ENCODE measurements around the gene SBNO2. TPM values are rescaled to one million over a fixed set of nuclear protein-coding genes. Genes with fewer than 3 reads are reported as not detected.

SBNO2 gene
- total RNA-seq, 1 experiment from 2014 or later, result 97.8 TPM

DNA sequence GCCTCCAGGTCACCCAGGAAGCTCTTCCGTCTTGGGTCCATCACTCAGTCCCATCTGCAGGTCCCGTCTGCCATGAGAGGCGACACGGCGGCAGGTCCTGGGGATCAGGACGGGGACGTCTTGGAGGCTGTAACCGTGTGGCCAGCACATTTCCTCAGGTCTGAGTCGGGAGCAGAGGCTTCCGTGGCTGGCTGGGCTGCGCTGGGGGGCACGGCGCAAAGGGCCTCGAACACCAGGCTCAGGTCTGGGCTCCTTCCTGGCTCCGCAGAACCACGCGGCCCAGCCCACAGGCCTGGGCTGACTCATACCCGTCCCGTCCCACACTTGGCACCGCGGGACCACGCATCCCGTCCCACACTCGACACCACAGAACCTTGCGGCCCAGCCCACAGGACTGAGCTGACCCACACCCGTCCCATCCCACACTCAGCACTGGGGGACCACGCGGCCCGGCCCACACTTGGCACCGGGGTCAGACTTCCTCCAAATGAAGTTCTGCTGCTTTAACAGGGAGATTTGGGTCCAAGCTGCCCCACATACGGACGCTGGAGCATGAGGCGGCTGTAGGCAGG is 30.2 kb downstream of the SBNO2 start:
- CTCF ChIA-PET, result no interaction called here
- BruUV-seq (replicated peaks), result no TSS peak

GRCh38 chr19:1141944-1142343 is 32.1 kb downstream of the SBNO2 start:
- TF ChIP-seq CTCF (IDR thresholded peaks at IDR 0.05; ENCODE audit: unreplicated experiment), result no peak
- H3K4me3 Mint-ChIP-seq (ENCODE audit: low read depth, unreplicated experiment), result no peak overlapping the region
- H3K4me1 Mint-ChIP-seq (ENCODE audit: low read depth, unreplicated experiment), result peaks cover 9% of the 10 kb centered on the region
- no peaks in the 10 kb centered on the region for H3K27me3 Mint-ChIP-seq (ENCODE audit: unreplicated experiment)
- intact Hi-C loops (cut with micrococcal nuclease; ENCODE audit: unreplicated experiment), result no loop called here
- DNase-seq, result no peak
- CTCF ChIA-PET, result no interaction called here
- peaks cover 10% of the 10 kb centered on the region for H3K9me3 Mint-ChIP-seq (ENCODE audit: low read depth, unreplicated experiment)
- BruUV-seq (replicated peaks), result no TSS peak
- peaks cover 64% of the 10 kb centered on the region for H3K36me3 Mint-ChIP-seq (ENCODE audit: insufficient read depth, unreplicated experiment)
- H3K27ac Mint-ChIP-seq (ENCODE audit: unreplicated experiment), result no peak overlapping the region

More for the DNA sequence above, 30.2 kb downstream of the SBNO2 start:
- Mint-ChIP-seq H3K4me1 (ENCODE audit: low read depth, unreplicated experiment) (peaks cover 9% of the 10 kb centered on the region), H3K27me3 (ENCODE audit: unreplicated experiment) (no peaks in the 10 kb centered on the region), H3K36me3 (ENCODE audit: insufficient read depth, unreplicated experiment) (peaks cover 65% of the 10 kb centered on the region), H3K4me3 (ENCODE audit: low read depth, unreplicated experiment) (no peak overlapping the region), H3K9me3 (ENCODE audit: low read depth, unreplicated experiment) (peaks cover 10% of the 10 kb centered on the region), H3K27ac (ENCODE audit: unreplicated experiment) (peak overlapping the region; percentile 45)
- intact Hi-C loops (cut with micrococcal nuclease; ENCODE audit: unreplicated experiment), result no loop called here
- TF ChIP-seq CTCF (IDR thresholded peaks at IDR 0.05; ENCODE audit: unreplicated experiment), result no peak
- no peak for DNase-seq

DNA sequence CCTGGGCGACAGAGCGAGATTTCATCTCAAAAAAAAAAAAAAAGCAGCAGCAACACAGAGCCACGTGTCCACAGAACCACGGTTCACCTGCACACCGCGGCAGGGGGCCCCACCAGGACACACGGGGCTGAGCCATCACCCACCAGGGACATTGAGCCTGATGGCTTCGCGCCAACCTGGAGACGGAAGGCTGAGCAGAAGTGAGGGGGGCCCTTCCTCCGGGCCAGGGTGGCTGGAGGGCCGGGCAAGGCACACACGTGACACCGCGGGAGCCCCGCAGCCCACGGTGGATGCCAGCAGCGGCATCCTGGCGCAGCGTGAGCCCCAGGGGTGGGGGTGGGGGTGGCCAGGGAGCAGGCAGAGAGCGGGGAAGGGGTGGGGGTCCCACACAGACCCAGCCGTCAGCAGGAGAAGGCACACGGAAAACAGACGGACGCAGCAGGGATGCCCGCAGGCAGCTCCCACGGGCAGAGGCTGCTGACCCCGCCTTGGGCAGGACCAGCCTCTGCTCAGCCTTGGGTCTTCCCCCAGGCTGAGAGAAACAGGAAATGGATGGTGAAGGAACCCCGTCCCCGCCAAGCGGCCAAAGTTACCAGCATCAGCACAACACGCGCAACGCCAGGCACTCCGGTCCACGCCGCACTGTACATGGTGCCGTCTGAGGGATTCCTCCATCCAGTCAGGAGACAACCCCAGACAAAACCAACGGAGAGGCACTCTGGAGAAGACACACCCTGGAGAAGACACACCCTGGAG is 33.6 kb downstream of the SBNO2 start:
- peaks cover 10% of the 10 kb centered on the region for H3K9me3 Mint-ChIP-seq (ENCODE audit: low read depth, unreplicated experiment)
- peaks cover 9% of the 10 kb centered on the region for H3K4me1 Mint-ChIP-seq (ENCODE audit: low read depth, unreplicated experiment)
- TF ChIP-seq CTCF (IDR thresholded peaks at IDR 0.05; ENCODE audit: unreplicated experiment), result no peak
- peaks cover 58% of the 10 kb centered on the region for H3K36me3 Mint-ChIP-seq (ENCODE audit: insufficient read depth, unreplicated experiment)
- no peaks in the 10 kb centered on the region for H3K27me3 Mint-ChIP-seq (ENCODE audit: unreplicated experiment)
- no peak overlapping the region for H3K27ac Mint-ChIP-seq (ENCODE audit: unreplicated experiment)
- H3K4me3 Mint-ChIP-seq (ENCODE audit: low read depth, unreplicated experiment), result no peak overlapping the region
- CTCF ChIA-PET, result interaction anchor here (0.6 kb wide), 1 partner anchor 62 kb away, joined by 3 read pairs; no protein-coding TSS in a partner anchor
- DNase-seq, result no peak
- intact Hi-C loops (cut with micrococcal nuclease; ENCODE audit: unreplicated experiment), result no loop called here
- no TSS peak for BruUV-seq (replicated peaks)

GRCh38 chr19:1139126-1139525 is 34.9 kb downstream of the SBNO2 start:
- TF ChIP-seq CTCF (IDR thresholded peaks at IDR 0.05; ENCODE audit: unreplicated experiment), result no peak
- intact Hi-C loops (cut with micrococcal nuclease; ENCODE audit: unreplicated experiment), result no loop called here
- H3K9me3 Mint-ChIP-seq (ENCODE audit: low read depth, unreplicated experiment), result peaks cover 2% of the 10 kb centered on the region
- H3K36me3 Mint-ChIP-seq (ENCODE audit: insufficient read depth, unreplicated experiment), result peaks cover 50% of the 10 kb centered on the region
- DNase-seq, result no peak
- H3K27me3 Mint-ChIP-seq (ENCODE audit: unreplicated experiment), result no peaks in the 10 kb centered on the region
- no TSS peak for BruUV-seq (replicated peaks)
- H3K4me1 Mint-ChIP-seq (ENCODE audit: low read depth, unreplicated experiment), result peaks cover under 1% of the 10 kb centered on the region
- CTCF ChIA-PET, result no interaction called here
- H3K27ac Mint-ChIP-seq (ENCODE audit: unreplicated experiment), result no peak overlapping the region
- H3K4me3 Mint-ChIP-seq (ENCODE audit: low read depth, unreplicated experiment), result no peak overlapping the region
